ENCODE results near the gene MORC4. TPM values are rescaled to one million over a fixed set of nuclear protein-coding genes. Genes with fewer than 3 reads are reported as not detected.
A peak's percentile ranks its signal among the peaks of the same experiment; 100 is the strongest.

Gene MORC4
- total RNA-seq, 2 donors from 2014 or later = 3.1 to 4.6 TPM

DNA sequence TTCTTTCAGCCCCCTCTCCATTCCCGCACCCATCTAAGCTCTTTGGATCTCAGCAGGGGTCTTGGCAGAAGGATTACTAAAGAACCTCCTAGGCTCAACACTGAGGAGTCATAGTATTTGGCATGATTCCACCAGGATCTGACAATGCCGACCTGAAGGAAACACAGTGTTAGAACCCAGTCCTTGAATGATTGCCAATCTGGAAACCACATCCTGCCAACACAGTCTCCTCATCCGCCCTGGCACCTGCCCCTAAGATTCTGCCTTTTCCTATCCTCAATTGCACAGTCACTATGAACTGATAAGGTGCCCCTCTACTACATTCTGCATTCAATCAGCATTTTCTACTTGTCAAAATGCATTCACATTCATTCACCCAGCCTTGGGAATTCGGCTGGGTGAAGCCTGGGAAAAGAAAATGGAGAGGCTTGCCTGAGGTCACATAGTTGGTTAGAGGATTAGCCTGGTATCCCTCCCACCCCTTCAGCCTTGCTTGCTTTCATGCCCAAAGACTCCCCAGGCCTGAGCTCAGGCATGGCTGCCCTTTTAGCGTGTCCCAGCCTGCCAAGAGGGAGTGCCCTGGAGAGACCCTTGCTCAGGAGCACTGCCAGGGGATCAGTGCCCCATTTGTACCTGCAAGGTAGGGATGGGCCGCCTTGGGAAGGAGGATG lies 82.0 kb downstream of the MORC4 start:
- no peak for ATAC-seq
- no peak overlapping the region for H3K4me3 Mint-ChIP-seq

DNA sequence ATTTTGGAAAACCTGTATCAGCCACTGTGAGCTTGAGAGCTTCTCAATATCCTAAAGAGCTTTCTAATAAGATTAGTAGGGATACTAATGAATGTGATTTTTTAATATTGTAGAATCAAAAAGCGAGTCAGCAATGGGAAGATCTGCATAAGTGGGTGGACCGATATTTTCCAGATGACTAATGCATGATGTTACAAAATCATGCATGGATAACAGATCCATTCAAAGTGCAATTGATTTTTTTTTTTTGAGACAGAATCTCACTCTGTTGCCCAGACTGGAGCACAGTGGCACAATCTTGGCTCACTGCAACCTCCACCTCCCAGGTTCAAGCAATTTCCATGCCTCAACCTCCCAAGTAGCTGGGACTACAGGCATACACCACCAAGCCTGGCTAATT lies 87.1 kb downstream of the MORC4 start:
- peaks cover 5 to 6% of the 10 kb centered on the region in 2 donors for H3K4me1 Mint-ChIP-seq (ENCODE audit: low read depth in 2 of 2)
- H3K9me3 Mint-ChIP-seq = no peaks in the 10 kb centered on the region
- H3K4me3 Mint-ChIP-seq = no peak overlapping the region
- H3K27ac Mint-ChIP-seq = no peak overlapping the region
- H3K27me3 Mint-ChIP-seq = peaks cover 15 to 26% of the 10 kb centered on the region in 2 donors
- DNase-seq (ENCODE audit: low spot score) = no peak
- no peak for ATAC-seq
- H3K36me3 Mint-ChIP-seq = no peaks in the 10 kb centered on the region

More for the DNA sequence above, 82.0 kb downstream of the MORC4 start:
- no peaks in the 10 kb centered on the region for H3K36me3 Mint-ChIP-seq
- H3K4me1 Mint-ChIP-seq (ENCODE audit: low read depth in 2 of 2) = peaks cover 7 to 9% of the 10 kb centered on the region in 2 donors
- peaks cover 15 to 17% of the 10 kb centered on the region in 2 donors for H3K27me3 Mint-ChIP-seq
- H3K27ac Mint-ChIP-seq = no peak overlapping the region
- no peak for DNase-seq (ENCODE audit: low spot score)
- no peaks in the 10 kb centered on the region for H3K9me3 Mint-ChIP-seq

DNA sequence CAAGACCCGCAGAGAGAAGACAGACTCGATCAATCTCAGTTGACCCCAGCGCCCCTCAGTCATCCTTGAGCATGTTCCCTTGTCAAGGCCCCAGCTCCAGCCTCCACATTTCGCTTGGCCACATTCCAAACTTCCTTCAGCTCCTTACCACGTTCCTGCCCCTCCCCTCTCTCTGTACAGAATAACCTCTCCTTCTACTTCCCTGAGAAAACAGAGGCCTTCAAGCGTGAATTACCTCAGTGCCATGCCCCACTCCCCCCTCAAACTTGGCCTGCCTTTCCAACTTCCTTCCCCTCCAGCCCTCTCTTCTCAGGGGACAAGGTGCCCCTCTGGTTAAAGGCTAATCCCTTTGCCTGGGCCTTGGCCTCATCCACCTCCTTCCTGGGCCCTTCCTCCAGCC lies 93.7 kb downstream of the MORC4 start:
- no peaks in the 10 kb centered on the region for H3K9me3 Mint-ChIP-seq
- H3K27ac Mint-ChIP-seq = no peak overlapping the region

DNA sequence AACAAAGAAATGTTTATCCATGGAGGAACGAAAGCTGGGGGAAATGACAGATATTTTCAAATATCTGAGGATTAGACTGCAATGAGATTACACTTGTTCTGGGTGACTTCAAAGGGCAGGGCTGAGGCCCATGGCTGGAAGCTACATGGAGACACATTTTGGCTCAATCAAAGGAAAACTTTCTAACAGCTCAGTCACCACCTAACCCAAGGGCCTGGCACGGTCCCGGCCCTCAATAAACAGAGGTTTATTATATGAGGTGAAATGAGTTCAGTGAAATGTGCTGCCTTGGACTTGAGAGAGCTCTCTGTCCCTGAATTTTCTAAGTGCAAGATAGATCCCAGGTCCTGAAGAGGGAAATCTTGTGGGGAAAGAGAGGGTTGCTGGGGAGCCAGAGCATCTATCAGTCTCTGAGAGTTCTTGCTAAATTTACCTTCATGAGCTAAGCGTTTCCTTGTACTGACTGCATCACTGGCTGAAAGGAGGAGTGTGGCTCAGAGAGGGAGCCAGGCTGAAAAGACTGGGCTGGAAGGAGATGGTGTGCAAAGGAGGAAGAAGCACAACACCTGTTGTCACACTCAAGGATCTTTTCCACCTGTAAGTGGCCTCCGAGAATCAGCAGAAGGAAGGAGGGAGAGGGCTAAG lies 94.8 kb downstream of the MORC4 start:
- H3K36me3 Mint-ChIP-seq = no peaks in the 10 kb centered on the region
- H3K27ac Mint-ChIP-seq = no peak overlapping the region
- no peaks in the 10 kb centered on the region for H3K9me3 Mint-ChIP-seq
- ATAC-seq (no peak), DNase-seq (ENCODE audit: low spot score) (no peak)
- no peaks in the 10 kb centered on the region for H3K4me1 Mint-ChIP-seq (ENCODE audit: low read depth in 2 of 2)
- H3K4me3 Mint-ChIP-seq = no peak overlapping the region
- H3K27me3 Mint-ChIP-seq = peaks cover 0 to 5% of the 10 kb centered on the region in 2 donors

More for the DNA sequence above, 93.7 kb downstream of the MORC4 start:
- H3K36me3 Mint-ChIP-seq = no peaks in the 10 kb centered on the region
- H3K4me1 Mint-ChIP-seq (ENCODE audit: low read depth in 2 of 2) = no peaks in the 10 kb centered on the region
- no peak overlapping the region for H3K4me3 Mint-ChIP-seq
- no peak for DNase-seq (ENCODE audit: low spot score)
- peaks cover 0 to 6% of the 10 kb centered on the region in 2 donors for H3K27me3 Mint-ChIP-seq
- ATAC-seq = no peak

DNA sequence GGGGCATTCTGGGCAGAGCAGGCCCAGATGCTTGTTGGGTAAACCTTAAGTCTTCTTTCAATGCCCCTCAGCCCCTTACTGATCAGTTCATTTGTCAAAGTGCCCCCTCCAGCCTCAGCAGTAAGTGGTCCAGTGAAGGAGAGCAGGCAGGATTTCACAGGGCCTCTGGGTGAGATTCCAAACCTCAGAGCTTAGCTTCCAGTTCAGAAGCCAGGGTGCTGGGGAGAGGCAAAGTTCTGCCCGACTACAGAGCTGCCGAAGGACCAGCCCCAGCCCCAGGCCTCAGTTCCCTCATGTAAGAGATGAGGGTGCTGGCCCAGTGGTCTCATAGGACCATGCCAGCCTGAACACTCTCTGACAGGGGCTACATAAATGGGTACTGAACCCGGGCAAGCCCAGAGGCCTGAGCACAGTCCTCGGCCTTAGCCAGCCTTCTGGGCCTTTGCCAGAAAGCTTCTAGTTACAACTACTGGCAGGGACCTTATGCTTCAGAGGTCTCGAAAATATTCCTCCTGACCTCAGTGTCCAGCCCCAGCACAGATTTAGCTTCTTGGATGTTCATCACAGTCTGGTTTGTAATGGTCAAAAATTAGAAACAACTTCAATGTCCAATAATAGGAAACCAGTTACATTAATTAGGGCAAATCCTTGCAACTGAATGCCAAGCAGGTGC lies 96.0 kb downstream of the MORC4 start:
- Mint-ChIP-seq H3K36me3 (no peaks in the 10 kb centered on the region), H3K4me3 (no peak overlapping the region), H3K9me3 (no peaks in the 10 kb centered on the region), H3K27ac (no peak overlapping the region), H3K4me1 (ENCODE audit: low read depth in 2 of 2) (no peaks in the 10 kb centered on the region), H3K27me3 (peaks cover 0 to 6% of the 10 kb centered on the region in 2 donors)
- ATAC-seq = peak in 1 of 2 donors; percentile 12
- no peak for DNase-seq (ENCODE audit: low spot score)

DNA sequence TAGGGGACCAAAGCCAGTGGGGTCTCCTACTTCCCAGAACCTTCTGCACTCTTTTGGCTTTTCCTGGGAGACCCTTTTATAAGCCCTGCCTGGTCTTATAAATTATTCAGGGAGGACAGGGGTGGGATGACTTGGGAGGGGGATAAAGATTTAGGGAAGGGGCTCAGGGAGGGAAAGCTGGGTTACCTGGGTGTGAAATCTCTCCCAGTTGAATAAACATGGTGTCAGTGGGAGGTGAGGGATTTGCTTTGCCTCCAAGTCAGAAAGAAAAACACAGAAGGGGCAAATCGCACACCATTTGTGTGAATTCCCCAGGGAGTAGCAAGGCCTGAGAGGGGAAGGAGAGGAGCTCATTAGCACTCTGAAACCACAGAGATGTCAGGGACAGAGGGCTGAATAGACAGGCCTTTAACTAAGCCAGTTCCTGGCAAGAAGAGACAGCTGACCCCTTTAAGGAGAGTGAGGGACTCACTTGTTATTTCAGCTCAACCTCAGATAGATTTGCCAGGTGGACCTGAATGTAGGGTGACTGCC lies 96.7 kb downstream of the MORC4 start, which contains the start of gene RIPPLY1:
TSS of gene RIPPLY1 (minus strand) at position 51 of the 534 bp plus-strand sequence. CDS start 54 bp downstream, outside the sequence.
- peaks cover 0 to 6% of the 10 kb centered on the region in 2 donors for H3K27me3 Mint-ChIP-seq
- H3K4me1 Mint-ChIP-seq (ENCODE audit: low read depth in 2 of 2) = no peaks in the 10 kb centered on the region
- H3K27ac Mint-ChIP-seq = no peak within 1 kb of the TSS
- no peak for ATAC-seq
- no peak within 1 kb of the TSS for H3K4me3 Mint-ChIP-seq
- no peaks in the 10 kb centered on the region for H3K36me3 Mint-ChIP-seq
- no peaks in the 10 kb centered on the region for H3K9me3 Mint-ChIP-seq
- no peak for DNase-seq (ENCODE audit: low spot score)

DNA sequence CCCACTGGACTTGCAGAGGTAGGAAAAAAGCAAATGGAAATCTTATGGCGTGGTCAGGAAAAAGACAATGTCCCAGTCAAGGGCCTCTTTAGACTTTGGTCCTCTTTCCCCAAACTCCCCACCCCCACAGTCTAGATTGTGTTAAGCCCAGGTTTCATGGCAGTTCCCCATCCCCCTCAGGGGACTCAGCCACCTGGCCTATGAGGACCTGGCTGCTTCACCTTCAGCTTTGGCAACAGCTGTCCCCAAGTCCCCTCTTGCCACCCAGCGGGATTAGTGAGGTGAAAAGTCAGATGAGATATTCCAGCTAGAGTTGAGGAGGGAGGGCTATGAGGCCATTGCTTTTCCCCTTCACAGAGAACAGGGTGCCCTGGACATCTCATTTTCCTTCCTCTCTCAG lies 97.3 kb downstream of the MORC4 start:
- Mint-ChIP-seq H3K36me3 (no peaks in the 10 kb centered on the region), H3K27ac (no peak overlapping the region), H3K9me3 (no peaks in the 10 kb centered on the region), H3K4me3 (no peak overlapping the region), H3K27me3 (peaks cover 0 to 2% of the 10 kb centered on the region in 2 donors), H3K4me1 (ENCODE audit: low read depth in 2 of 2) (no peaks in the 10 kb centered on the region)
- DNase-seq (ENCODE audit: low spot score) (no peak), ATAC-seq (no peak)

DNA sequence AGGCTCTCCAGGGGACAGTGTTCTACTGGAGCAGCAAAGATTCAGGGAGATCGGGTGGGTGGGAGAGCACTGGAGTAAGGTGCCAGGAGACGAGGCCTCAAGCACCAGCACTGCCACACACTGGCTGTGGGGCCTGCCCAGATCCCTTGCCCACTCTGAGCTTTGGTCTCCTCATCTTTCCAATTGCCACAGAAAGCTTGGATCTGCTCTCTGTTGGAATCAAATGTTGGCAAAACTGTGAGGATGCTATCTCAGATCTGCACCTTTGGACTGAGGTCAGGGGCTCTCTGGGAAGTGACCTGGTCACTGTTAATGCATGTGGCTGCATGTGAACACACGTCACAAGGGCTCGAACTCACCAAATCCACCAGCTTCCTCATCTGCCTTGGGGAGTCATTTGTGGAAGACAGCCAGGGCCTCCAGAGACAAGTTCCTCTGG lies 98.2 kb downstream of the MORC4 start:
- H3K4me1 Mint-ChIP-seq (ENCODE audit: low read depth in 2 of 2) = no peaks in the 10 kb centered on the region
- no peaks in the 10 kb centered on the region for H3K9me3 Mint-ChIP-seq
- H3K27me3 Mint-ChIP-seq = peaks cover 0 to 6% of the 10 kb centered on the region in 2 donors
- no peak overlapping the region for H3K27ac Mint-ChIP-seq
- no peak overlapping the region for H3K4me3 Mint-ChIP-seq
- DNase-seq (ENCODE audit: low spot score) (no peak), ATAC-seq (no peak)
- no peaks in the 10 kb centered on the region for H3K36me3 Mint-ChIP-seq

DNA sequence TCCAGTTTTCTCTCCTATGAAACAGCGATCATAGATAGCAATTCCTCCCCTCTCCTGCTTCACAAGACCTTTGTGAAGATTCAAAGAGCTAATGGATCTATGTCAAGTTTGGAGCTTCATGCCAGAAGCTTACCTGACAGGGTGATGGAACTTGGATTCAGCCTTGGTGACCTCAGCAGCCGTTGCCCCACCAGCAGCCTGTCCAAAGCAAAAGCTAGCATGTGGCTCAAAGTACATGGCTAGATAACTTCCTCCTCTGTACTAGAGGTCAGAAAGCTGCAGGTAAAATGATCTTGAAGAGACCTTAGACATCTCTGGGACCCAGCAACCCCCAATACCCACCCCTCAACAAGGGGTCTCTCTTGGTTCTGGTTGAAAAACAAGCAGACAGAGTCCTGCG lies 98.7 kb downstream of the MORC4 start:
- no peaks in the 10 kb centered on the region for H3K4me1 Mint-ChIP-seq (ENCODE audit: low read depth in 2 of 2)
- no peak overlapping the region for H3K27ac Mint-ChIP-seq
- H3K4me3 Mint-ChIP-seq = no peak overlapping the region
- no peaks in the 10 kb centered on the region for H3K36me3 Mint-ChIP-seq
- H3K27me3 Mint-ChIP-seq = peaks cover 0 to 6% of the 10 kb centered on the region in 2 donors
- H3K9me3 Mint-ChIP-seq = no peaks in the 10 kb centered on the region
- ATAC-seq (no peak), DNase-seq (ENCODE audit: low spot score) (no peak)

DNA sequence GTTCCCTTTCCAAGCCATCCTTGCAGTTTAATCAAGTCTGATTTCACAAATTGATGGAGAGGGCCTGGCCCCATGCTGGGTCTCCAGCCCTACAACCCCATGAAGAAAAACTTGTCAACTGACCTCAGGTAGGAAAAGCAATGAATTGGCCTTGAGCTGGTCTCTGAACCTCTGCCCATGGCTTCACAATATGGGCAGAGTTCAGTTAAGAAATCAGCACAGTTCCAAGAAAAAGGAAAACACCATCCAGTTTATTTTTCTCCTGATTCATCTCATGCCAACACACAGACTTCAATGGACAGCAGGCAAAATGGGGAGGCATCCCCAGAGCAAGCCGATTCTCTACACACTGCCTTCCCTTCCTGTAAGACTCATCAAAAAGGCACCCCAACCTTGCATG lies 100.2 kb downstream of the MORC4 start:
- DNase-seq (ENCODE audit: low spot score) = no peak
- Mint-ChIP-seq H3K4me3 (no peak overlapping the region), H3K4me1 (ENCODE audit: low read depth in 2 of 2) (no peaks in the 10 kb centered on the region), H3K27me3 (peaks cover 0 to 8% of the 10 kb centered on the region in 2 donors), H3K9me3 (no peaks in the 10 kb centered on the region), H3K27ac (no peak overlapping the region), H3K36me3 (no peaks in the 10 kb centered on the region)
- no peak for ATAC-seq

DNA sequence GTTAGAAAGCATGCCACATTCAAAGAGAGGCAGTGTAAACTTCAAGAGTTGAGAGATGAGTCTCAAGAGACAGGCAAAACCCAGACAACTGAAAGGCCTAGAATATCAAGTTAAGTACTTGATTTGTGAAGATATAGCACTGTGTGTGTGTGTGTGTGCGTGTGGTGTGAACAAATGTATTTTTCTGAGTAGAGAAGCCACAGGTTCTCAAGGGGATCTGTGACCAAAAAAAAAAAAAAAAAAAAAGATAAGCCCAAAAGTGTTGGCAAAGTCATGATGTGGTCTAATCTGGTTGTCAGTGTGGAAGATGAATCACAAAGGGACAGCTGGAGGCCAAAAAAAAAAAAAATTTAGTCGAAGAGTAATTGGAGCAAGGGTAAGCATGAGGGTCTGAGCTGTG lies 100.7 kb downstream of the MORC4 start:
- ATAC-seq (no peak), DNase-seq (ENCODE audit: low spot score) (no peak)
- Mint-ChIP-seq H3K27ac (no peak overlapping the region), H3K36me3 (no peaks in the 10 kb centered on the region), H3K4me3 (no peak overlapping the region), H3K9me3 (no peaks in the 10 kb centered on the region), H3K4me1 (ENCODE audit: low read depth in 2 of 2) (no peaks in the 10 kb centered on the region), H3K27me3 (peaks cover 0 to 8% of the 10 kb centered on the region in 2 donors)

DNA sequence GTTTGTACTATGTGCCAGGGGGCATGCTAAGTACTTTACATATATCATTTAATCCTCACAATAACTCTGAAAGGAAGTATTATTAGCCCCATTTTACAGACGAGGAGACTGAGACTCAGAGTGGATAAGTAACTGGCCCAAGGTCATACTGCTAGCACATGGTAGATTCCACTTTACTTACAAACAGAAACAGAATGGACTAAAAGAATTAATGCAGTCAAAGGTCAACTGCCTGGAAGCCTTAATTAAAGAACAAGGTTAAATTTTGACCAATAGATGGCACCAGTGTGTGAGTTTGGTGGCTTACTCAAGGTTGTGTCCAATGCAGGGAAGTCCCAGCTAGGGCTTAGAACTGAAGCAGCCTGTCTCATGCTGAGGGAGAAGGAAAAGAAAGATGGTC lies 101.5 kb downstream of the MORC4 start:
- no peak for DNase-seq (ENCODE audit: low spot score)
- no peak for ATAC-seq
- H3K4me3 Mint-ChIP-seq = no peak overlapping the region
- H3K36me3 Mint-ChIP-seq = no peaks in the 10 kb centered on the region
- no peak overlapping the region for H3K27ac Mint-ChIP-seq
- H3K27me3 Mint-ChIP-seq = peaks cover 0 to 9% of the 10 kb centered on the region in 2 donors
- no peaks in the 10 kb centered on the region for H3K9me3 Mint-ChIP-seq
- no peaks in the 10 kb centered on the region for H3K4me1 Mint-ChIP-seq (ENCODE audit: low read depth in 2 of 2)

DNA sequence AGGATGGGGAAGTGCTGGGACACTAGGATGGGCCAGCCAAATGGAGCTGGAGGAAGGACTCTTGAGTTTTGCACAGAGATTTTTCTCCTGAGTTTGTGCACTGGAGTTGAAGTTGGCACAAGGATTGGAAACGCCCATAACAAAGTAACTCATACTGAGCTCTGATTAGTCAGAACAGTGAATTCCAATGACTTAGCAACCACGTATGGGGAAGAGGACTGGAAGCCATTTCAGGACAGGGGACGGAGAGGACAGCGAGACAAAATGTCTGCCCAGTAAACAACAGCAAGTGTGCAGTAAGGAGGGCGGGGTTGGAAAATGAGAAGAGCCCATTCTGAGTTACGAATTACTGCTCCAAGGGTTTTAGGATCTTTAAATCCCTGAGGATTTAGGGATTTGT lies 102.8 kb downstream of the MORC4 start:
- H3K27ac Mint-ChIP-seq = no peak overlapping the region
- no peaks in the 10 kb centered on the region for H3K36me3 Mint-ChIP-seq
- DNase-seq (ENCODE audit: low spot score) (no peak), ATAC-seq (no peak)
- no peaks in the 10 kb centered on the region for H3K9me3 Mint-ChIP-seq
- peaks cover 0 to 13% of the 10 kb centered on the region in 2 donors for H3K27me3 Mint-ChIP-seq
- H3K4me1 Mint-ChIP-seq (ENCODE audit: low read depth in 2 of 2) = no peaks in the 10 kb centered on the region
- H3K4me3 Mint-ChIP-seq = no peak overlapping the region

DNA sequence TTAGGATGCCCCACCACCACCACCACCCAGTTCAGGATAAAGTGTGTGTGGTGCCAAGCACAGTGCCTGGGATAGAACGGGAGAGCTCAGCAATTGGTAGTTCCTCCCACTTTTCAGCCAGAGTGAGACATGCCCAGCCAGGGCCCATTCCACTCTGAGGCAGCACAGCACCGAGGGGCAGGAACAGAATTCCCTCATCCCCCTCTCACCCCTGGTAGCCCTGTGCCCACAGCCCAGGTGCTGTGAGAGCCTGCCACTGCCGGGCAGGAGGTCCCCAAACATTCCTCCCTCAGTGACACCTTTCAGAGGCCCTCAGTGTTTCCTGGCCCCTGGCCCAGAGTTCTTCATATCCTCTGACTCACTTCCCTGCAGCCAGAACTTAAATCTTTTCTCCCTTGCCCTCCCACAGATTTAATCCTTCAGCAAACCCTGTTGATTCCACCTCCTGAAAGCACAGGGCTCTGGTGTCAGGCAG lies 105.0 kb downstream of the MORC4 start:
- Mint-ChIP-seq H3K4me3 (no peak overlapping the region), H3K4me1 (ENCODE audit: low read depth in 2 of 2) (no peaks in the 10 kb centered on the region), H3K27ac (no peak overlapping the region), H3K36me3 (no peaks in the 10 kb centered on the region), H3K27me3 (peaks cover 0 to 22% of the 10 kb centered on the region in 2 donors), H3K9me3 (no peaks in the 10 kb centered on the region)
- DNase-seq (ENCODE audit: low spot score) = no peak
- ATAC-seq = peak in 1 of 2 donors; percentile 8

Measured in natural killer cell treated with Interleukin-12 subunit alpha and Interleukin-12 subunit beta and Interleukin-15 and Interleukin-18, amount 100 ng/mL, for 72 hours (primary cell).